C4-2B (cell line): ENCODE results near the gene STX8.

Experiments
- CTCF ChIP-seq: fragments of 450-650 bp; conservative IDR thresholded peaks from 2 replicates; pipeline ENCODE4 v1.5.1; 2017; ENCODE audit warnings: mild to moderate bottlenecking
- ZFX ChIP-seq: fragments of 450-650 bp; IDR thresholded peaks from 2 replicates; pipeline ENCODE4 v1.6.1; 2017

- TF ChIP-seq CTCF (no peak), ZFX (no peak)
These were observed 37.0 kb downstream of the STX8 start for GRCh38 chr17:9538626-9539025.
